ENCODE measurements around the gene NDUFS6. TPM values are rescaled to one million over a fixed set of nuclear protein-coding genes. Genes with fewer than 3 reads are reported as not detected.
A peak's percentile ranks its signal among the peaks of the same experiment; 100 is the strongest.

The NDUFS6 gene
- total RNA-seq (10 to 100 TPM; 48.3 to 61.5 (median 49.9) TPM), polyA plus RNA-seq (100 to 1,000 TPM; 110 to 177 (median 135) TPM)
- long read RNA-seq, donor 1, transcript NDUFS6-201 (4 exons, 1,082 nt): major isoform, 15 of 27 reads
- long read RNA-seq, donor 1, partial matches to known transcripts: 11 of 27 reads
- long read RNA-seq, donor 1, other reads (novel, unspliced or antisense): 1 of 27 reads
- long read RNA-seq, donor 2, transcript NDUFS6-201 (4 exons, 1,082 nt): major isoform, 32 of 34 reads
- long read RNA-seq, donor 2, partial matches to known transcripts: 1 of 34 reads
- long read RNA-seq, donor 2, other reads (novel, unspliced or antisense): 1 of 34 reads

DNA sequence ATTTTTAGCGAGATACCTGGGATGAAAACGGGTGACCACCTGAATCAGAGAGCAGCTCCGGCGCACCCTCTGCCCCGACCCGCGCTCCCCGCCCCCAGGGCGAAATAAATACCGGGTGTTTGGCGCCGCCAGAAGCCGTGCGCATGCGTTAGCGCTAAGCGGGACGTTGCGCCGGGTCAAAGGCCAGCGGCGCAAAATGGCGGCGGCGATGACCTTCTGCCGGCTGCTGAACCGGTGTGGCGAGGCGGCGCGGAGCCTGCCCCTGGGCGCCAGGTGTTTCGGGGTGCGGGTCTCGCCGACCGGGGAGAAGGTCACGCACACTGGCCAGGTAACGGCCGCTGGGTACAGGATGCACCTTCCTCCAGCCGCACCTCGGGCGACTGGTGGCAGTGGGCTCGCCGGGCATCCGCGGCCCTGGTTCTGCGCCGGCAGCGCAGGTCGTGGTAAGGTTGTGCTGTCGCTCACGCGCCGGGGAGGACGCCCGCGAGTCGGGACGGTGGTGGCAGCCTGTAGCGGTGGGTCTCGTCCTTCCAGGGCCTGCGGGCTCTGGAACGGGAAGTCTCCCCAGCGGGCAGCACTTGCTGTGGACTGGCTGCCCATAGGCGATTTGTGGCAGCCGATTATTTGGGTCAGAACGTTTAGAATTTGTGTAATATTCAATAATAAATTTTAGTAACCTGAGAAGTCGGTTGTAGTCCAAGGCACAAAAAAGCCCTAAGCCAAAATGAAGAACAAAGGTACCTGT is at the start of gene NDUFS6:
Gene NDUFS6 (plus strand): TSS at position 186 of the 745 bp plus-strand sequence. CDS start 11 bp downstream, at position 197.
- intact Hi-C loops (cut with DNase I): loop anchor here in 1 of 2 donors (10.0 kb wide), 1 partner anchor 457 kb away; the partner anchor contains the start of gene CLPTM1L
- DNase-seq: peak; percentile 84 to 92
- TF ChIP-seq, protein P1, sequence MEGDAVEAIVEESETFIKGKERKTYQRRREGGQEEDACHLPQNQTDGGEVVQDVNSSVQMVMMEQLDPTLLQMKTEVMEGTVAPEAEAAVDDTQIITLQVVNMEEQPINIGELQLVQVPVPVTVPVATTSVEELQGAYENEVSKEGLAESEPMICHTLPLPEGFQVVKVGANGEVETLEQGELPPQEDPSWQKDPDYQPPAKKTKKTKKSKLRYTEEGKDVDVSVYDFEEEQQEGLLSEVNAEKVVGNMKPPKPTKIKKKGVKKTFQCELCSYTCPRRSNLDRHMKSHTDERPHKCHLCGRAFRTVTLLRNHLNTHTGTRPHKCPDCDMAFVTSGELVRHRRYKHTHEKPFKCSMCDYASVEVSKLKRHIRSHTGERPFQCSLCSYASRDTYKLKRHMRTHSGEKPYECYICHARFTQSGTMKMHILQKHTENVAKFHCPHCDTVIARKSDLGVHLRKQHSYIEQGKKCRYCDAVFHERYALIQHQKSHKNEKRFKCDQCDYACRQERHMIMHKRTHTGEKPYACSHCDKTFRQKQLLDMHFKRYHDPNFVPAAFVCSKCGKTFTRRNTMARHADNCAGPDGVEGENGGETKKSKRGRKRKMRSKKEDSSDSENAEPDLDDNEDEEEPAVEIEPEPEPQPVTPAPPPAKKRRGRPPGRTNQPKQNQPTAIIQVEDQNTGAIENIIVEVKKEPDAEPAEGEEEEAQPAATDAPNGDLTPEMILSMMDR (IDR thresholded peaks at IDR 0.05): no peak
- peak; percentile 75 to 86 (median 79) for ATAC-seq
- WGBS, 3 donors: 0% methylated on average over 52 to 69 of the region's 69 CpGs
- peak within 1 kb of the TSS; percentile 98 for H3K4me3 ChIP-seq
- no peaks in the 10 kb centered on the region for H3K9me3 ChIP-seq
- peaks cover 6 to 58% of the 10 kb centered on the region in 2 donors for H3K36me3 ChIP-seq (ENCODE audit: insufficient read depth in 1 of 2, low read depth in 1 of 2)
- H3K27ac ChIP-seq: peak within 1 kb of the TSS; percentile 94
- peaks cover 30% of the 10 kb centered on the region for H3K4me1 ChIP-seq
- H3K27me3 ChIP-seq (ENCODE audit: insufficient read depth in 3 of 3, low read length in 2 of 3): no peaks in the 10 kb centered on the region

DNA sequence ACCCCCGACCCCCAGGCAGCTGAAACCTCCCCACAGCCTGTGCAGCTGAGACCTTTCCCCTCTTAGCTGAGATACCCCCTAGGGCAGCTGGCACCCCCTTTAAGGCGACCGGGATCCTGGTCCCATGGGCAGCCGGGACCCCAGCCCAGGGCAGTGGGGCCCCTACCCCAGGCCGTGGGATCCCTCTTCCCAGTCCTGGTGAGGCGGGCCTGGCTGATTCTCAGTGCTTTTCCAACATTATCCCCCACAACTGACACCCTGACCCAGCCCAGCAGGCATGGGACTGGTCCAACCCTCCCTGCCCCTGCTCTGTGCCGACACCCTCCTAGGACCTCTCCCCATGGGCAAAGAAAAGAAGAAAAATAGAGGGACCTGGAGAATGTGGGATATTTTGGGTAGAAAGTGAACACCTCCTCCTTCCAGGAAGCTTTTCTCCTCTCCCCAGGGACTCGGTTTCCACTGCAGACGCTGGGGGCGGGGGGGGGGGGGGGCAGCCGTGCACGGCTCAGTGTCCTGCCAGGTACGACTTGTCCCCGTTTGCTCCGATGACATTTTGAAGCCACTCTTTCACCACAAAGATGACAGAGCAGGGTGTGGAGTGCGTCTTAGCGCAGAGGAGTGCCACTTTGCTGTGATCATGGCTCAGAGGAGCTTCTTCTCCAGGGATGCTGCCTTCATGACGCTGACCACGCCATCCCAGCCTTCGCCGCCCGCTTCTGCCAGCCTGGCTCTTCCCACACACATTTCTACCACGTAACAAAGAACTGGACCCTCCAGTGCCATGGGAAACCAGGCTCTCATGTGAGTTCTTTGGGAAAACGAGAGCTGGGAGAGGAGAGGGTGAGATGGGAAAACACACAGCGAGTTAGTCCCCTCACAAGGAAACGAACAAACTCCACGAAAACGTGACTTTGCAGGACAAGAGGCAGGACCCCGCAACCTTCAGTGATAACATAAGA is 49.1 kb upstream of the NDUFS6 start:
- no peaks in the 10 kb centered on the region for H3K9me3 ChIP-seq
- no peak overlapping the region for H3K4me3 ChIP-seq
- peaks cover 0 to 3% (median 0%) of the 10 kb centered on the region in 3 donors for H3K27me3 ChIP-seq (ENCODE audit: insufficient read depth in 3 of 3, low read length in 2 of 3)
- ATAC-seq (no peak), DNase-seq (no peak)
- intact Hi-C loops (cut with DNase I): no loop called here
- no peaks in the 10 kb centered on the region for H3K4me1 ChIP-seq
- no peaks in the 10 kb centered on the region for H3K36me3 ChIP-seq (ENCODE audit: insufficient read depth in 1 of 2, low read depth in 1 of 2)
- 75 to 83% (median 80%) methylated on average over 21 to 29 of the region's 29 CpGs for WGBS, 3 donors
- TF ChIP-seq, protein P1 (IDR thresholded peaks at IDR 0.05): no peak
- H3K27ac ChIP-seq: no peak overlapping the region

- no peaks in the 10 kb centered on the region for H3K9me3 ChIP-seq
- DNase-seq: no peak
- H3K4me1 ChIP-seq: no peaks in the 10 kb centered on the region
- no peak overlapping the region for H3K27ac ChIP-seq
- no peaks in the 10 kb centered on the region for H3K36me3 ChIP-seq (ENCODE audit: insufficient read depth in 1 of 2, low read depth in 1 of 2)
- 66 to 73% (median 69%) methylated on average over 16 of the region's 16 CpGs for WGBS, 3 donors
- TF ChIP-seq, protein P1 (IDR thresholded peaks at IDR 0.05): no peak
- ATAC-seq: no peak
- H3K4me3 ChIP-seq: no peak overlapping the region
- intact Hi-C loops (cut with DNase I): no loop called here
- H3K27me3 ChIP-seq (ENCODE audit: insufficient read depth in 3 of 3, low read length in 2 of 3): peaks cover 0 to 3% (median 0%) of the 10 kb centered on the region in 3 donors
Observed at GRCh38 chr5:1752881-1753280, 48.3 kb upstream of the NDUFS6 start.

GRCh38 chr5:1753490-1753889 is 47.7 kb upstream of the NDUFS6 start:
- DNase-seq: no peak
- TF ChIP-seq, protein P1 (IDR thresholded peaks at IDR 0.05): no peak
- intact Hi-C loops (cut with DNase I): no loop called here
- H3K36me3 ChIP-seq (ENCODE audit: insufficient read depth in 1 of 2, low read depth in 1 of 2): no peaks in the 10 kb centered on the region
- H3K27me3 ChIP-seq (ENCODE audit: insufficient read depth in 3 of 3, low read length in 2 of 3): peaks cover 0 to 3% (median 0%) of the 10 kb centered on the region in 3 donors
- 70 to 81% (median 75%) methylated on average over 8 of the region's 8 CpGs for WGBS, 3 donors
- no peak overlapping the region for H3K4me3 ChIP-seq
- no peaks in the 10 kb centered on the region for H3K9me3 ChIP-seq
- no peak overlapping the region for H3K27ac ChIP-seq
- no peak for ATAC-seq
- no peaks in the 10 kb centered on the region for H3K4me1 ChIP-seq
